A549 (cell line): ENCODE results near the gene STYXL2. TPM values are rescaled to one million over a fixed set of nuclear protein-coding genes. Genes with fewer than 3 reads are reported as not detected.

ENCODE experiments used
- ATAC-seq, 2 experiments: fragments of 200-7000 bp in 1 of 2; fragments of >200 bp in 1 of 2; cut with Nextera tagmentation in 1 of 2; cut with Tn5 transposase in 1 of 2; 3 replicates each; pipeline versions ENCODE4 v1.8.0 to v1.9.1; 2018 to 2020; ENCODE audit warnings: mild to moderate bottlenecking in 1 of 2, moderate library complexity in 1 of 2
- CTCF ChIA-PET: fragments of 300-600 bp; sonication (Branson Sonifier 250); formaldehyde crosslinking; extraction: SDS; loops from one replicate; lab custom pipeline; 2021; ENCODE audit warnings: antibody characterized with exemption, inconsistent platforms; lab: Yijun Ruan, JAX
- POLR2A ChIA-PET: fragments of 350-600 bp; formaldehyde crosslinking; extraction: SDS; loops from one replicate; lab custom pipeline; 2021; ENCODE audit warnings: antibody characterized with exemption, inconsistent platforms; lab: Yijun Ruan, JAX
- DNase-seq, 2 experiments: peaks; one replicate each; pipeline versions ENCODE4 v3.0.0 to v3.0.0-alpha.2; 2011 to 2016; ENCODE audit warnings: low read depth in 1 of 2, low spot score in 1 of 2
- FAIRE-seq: peaks from 2 replicates; lab custom pipeline; 2011; peaks lifted over from hg19 to GRCh38; lab: Jason Lieb, UNC
- H3K27ac ChIP-seq, 2 experiments: fragments of >200 bp; sonication (Bioruptor Twin); formaldehyde crosslinking; 3 replicates each; pipeline ENCODE4 v1.5.1; 2016 to 2017
- H3K4me1 ChIP-seq: fragments of >200 bp; sonication (Bioruptor Twin); formaldehyde crosslinking; 3 replicates; pipeline ENCODE4 v1.6.1; 2016
- H3K4me2 ChIP-seq: fragments of >200 bp; sonication (Bioruptor Twin); formaldehyde crosslinking; 3 replicates; pipeline ENCODE4 v1.6.1; 2016
- H3K4me3 ChIP-seq: fragments of >200 bp; sonication (Bioruptor Twin); formaldehyde crosslinking; 3 replicates; pipeline ENCODE4 v1.5.1; 2016
- H3K9me3 ChIP-seq: fragments of >200 bp; sonication (Bioruptor Twin); formaldehyde crosslinking; 3 replicates; pipeline ENCODE4 v1.6.1; 2016
- CBX2 ChIP-seq: fragments of 200-600 bp; sonication (generic); IDR thresholded peaks from 2 replicates; pipeline ENCODE4 v1.6.1; 2016; ENCODE audit warnings: low read depth, mild to moderate bottlenecking, borderline replicate concordance
- CEBPB ChIP-seq, 2 experiments: fragments of >200 bp in 1 of 2; sonication (Bioruptor Twin) in 1 of 2; formaldehyde crosslinking in 1 of 2; IDR thresholded peaks; 2 replicates each; pipeline ENCODE4 v1.6.1; 2012 to 2016
- CHD4 ChIP-seq: fragments of 200-600 bp; sonication (generic); IDR thresholded peaks from 2 replicates; pipeline ENCODE4 v1.6.1; 2016; ENCODE audit warnings: antibody characterized with exemption, mild to moderate bottlenecking, borderline replicate concordance
- EHF ChIP-seq: fragments of 250-450 bp; sonication (Bioruptor Pico); IDR thresholded peaks from 2 replicates; pipeline ENCODE4 v1.5.0; 2020; ENCODE audit warnings: mild to moderate bottlenecking
- FOSB ChIP-seq: fragments of 250-450 bp; sonication (Bioruptor Pico); IDR thresholded peaks from 2 replicates; pipeline ENCODE4 v1.5.0; 2020; ENCODE audit warnings: mild to moderate bottlenecking, moderate library complexity
- HEYL ChIP-seq: fragments of 250-450 bp; sonication (Bioruptor Pico); IDR thresholded peaks from 2 replicates; pipeline ENCODE4 v1.8.0; 2021; ENCODE audit warnings: mild to moderate bottlenecking, moderate library complexity
- HOXB5 ChIP-seq: fragments of 250-450 bp; sonication (Bioruptor Pico); IDR thresholded peaks from 2 replicates; pipeline ENCODE4 v1.5.0; 2020; ENCODE audit warnings: mild to moderate bottlenecking, moderate library complexity
- JUN ChIP-seq, 2 experiments: fragments of >200 bp; sonication (Bioruptor Twin); formaldehyde crosslinking; IDR thresholded peaks; 2 replicates in 1 of 2; 3 replicates in 1 of 2; pipeline ENCODE4 v1.6.1; 2016 to 2017
- JUNB ChIP-seq: fragments of >200 bp; sonication (Bioruptor Twin); formaldehyde crosslinking; IDR thresholded peaks from 2 replicates; pipeline ENCODE4 v1.6.1; 2016
- KDM5A ChIP-seq: fragments of 200-600 bp; sonication (generic); IDR thresholded peaks from 2 replicates; pipeline ENCODE4 v1.6.1; 2016; ENCODE audit warnings: antibody characterized with exemption, mild to moderate bottlenecking
- MAFK ChIP-seq: fragments of 450-650 bp; IDR thresholded peaks from 2 replicates; pipeline ENCODE4 v1.6.1; 2014; ENCODE audit not compliant: partially characterized antibody
- MAZ ChIP-seq: fragments of 150-350 bp; IDR thresholded peaks from 2 replicates; pipeline ENCODE4 v1.6.1; 2014; ENCODE audit warnings: antibody characterized with exemption, low read depth, low read length, borderline replicate concordance
- NFE2L2 ChIP-seq: fragments of 150-350 bp; conservative IDR thresholded peaks from 2 replicates; pipeline ENCODE4 v1.6.1; 2014; ENCODE audit warnings: low read length
- NPAS2 ChIP-seq: fragments of 250-450 bp; sonication (Bioruptor Pico); IDR thresholded peaks from 2 replicates; pipeline ENCODE4 v1.8.0; 2022; ENCODE audit warnings: mild to moderate bottlenecking, moderate library complexity, borderline replicate concordance
- RAD21 ChIP-seq, 2 experiments: fragments of >200 bp in 1 of 2; sonication (Bioruptor Twin) in 1 of 2; formaldehyde crosslinking in 1 of 2; IDR thresholded peaks in 1 of 2; conservative IDR thresholded peaks in 1 of 2; 2 replicates in 1 of 2; 3 replicates in 1 of 2; pipeline ENCODE4 v1.6.1; 2012 to 2018; ENCODE audit warnings: inconsistent platforms in 1 of 2
- RFX5 ChIP-seq: fragments of 450-650 bp; IDR thresholded peaks from 2 replicates; pipeline ENCODE4 v1.7.1; 2014; ENCODE audit warnings: antibody characterized with exemption, mild to moderate bottlenecking, moderate library complexity
- SMC3 ChIP-seq: fragments of >200 bp; sonication (Bioruptor Twin); formaldehyde crosslinking; IDR thresholded peaks from 3 replicates; pipeline ENCODE4 v1.6.1; 2018; ENCODE audit warnings: inconsistent platforms
- SREBF2 ChIP-seq: fragments of 450-650 bp; IDR thresholded peaks from 2 replicates; pipeline ENCODE4 v1.6.1; 2014; ENCODE audit warnings: mild to moderate bottlenecking, moderate library complexity
- TP53 ChIP-seq: fragments of 250-450 bp; sonication (Bioruptor Pico); IDR thresholded peaks from 2 replicates; pipeline ENCODE4 v1.5.0; 2021; ENCODE audit warnings: mild to moderate bottlenecking, moderate library complexity
- ZSCAN20 ChIP-seq: fragments of 250-450 bp; sonication (Bioruptor Pico); IDR thresholded peaks from 2 replicates; pipeline ENCODE4 v1.8.0; 2022; ENCODE audit warnings: mild to moderate bottlenecking, moderate library complexity
- WGBS: methylation state at CpG from one replicate; pipeline ENCODE4 v1.1.6; 2017; ENCODE audit errors: missing lambda C conversion rate; 5-methylcytosine and 5-hydroxymethylcytosine counted together
- polyA plus RNA-seq, 4 experiments: library from polyadenylated mRNA; depleted of rRNA in 3 of 4; stranded (reverse); fragments of >200 nt; fragmentation: RNase III in 1 of 4; extraction: RNeasy Plus Mini Kit Qiagen cat#74134 plus additional on column Dnase treatment in 1 of 4; gene quantifications; 2 replicates in 3 of 4; 3 replicates in 1 of 4; pipeline ENCODE4 v1.2.3, GENCODE V29; 2011 to 2017
- TF ChIP-seq, protein P1 (sequence below): IDR thresholded peaks from 2 replicates; pipeline ENCODE4 v1.6.1; 2012
- TF ChIP-seq, protein P2 (sequence below): fragments of 450-650 bp; IDR thresholded peaks from 2 replicates; pipeline ENCODE4 v1.6.1; 2014; ENCODE audit warnings: antibody characterized with exemption
- TF ChIP-seq, protein P3 (sequence below): fragments of >200 bp; sonication (Bioruptor Twin); formaldehyde crosslinking; IDR thresholded peaks from 3 replicates; pipeline ENCODE4 v1.6.1; 2016

Gene STYXL2
- polyA plus RNA-seq, 2 of the 4 experiments (the other 2 are of a cell fraction): not detected

GRCh38 chr1:167106119-167106461, 12.2 kb downstream of the STYXL2 start:
- no peak overlapping the region for H3K4me2 ChIP-seq
- TF ChIP-seq CHD4 (no peak), TP53 (CRISPR knock-in tag) (no peak), RAD21 (conservative IDR thresholded peaks at IDR 0.05 in 1 of 2, IDR thresholded peaks at IDR 0.05 in 1 of 2) (no peak), SREBF2 (no peak), HEYL (no peak), MAZ (no peak), FOSB (CRISPR knock-in tag) (no peak), HOXB5 (CRISPR knock-in tag) (no peak), JUNB (no peak)
- TF ChIP-seq, all 56 proteins: peak for 0
- WGBS: 74% methylated on average over 4 of the region's 4 CpGs
- H3K4me3 ChIP-seq: no peak overlapping the region
- H3K9me3 ChIP-seq: no peaks in the 10 kb centered on the region
- FAIRE-seq (no peak), ATAC-seq (no peak), DNase-seq (no peak)
- H3K4me1 ChIP-seq: 0 out of 3 replicates have a peak, but pooled peaks cover 6% of the 10 kb centered on the region
- ChIA-PET POLR2A (no interaction called here), CTCF (interaction anchor here (1.0 kb wide), 1 partner anchor 19 kb away, joined by 3 read pairs; no protein-coding TSS in a partner anchor)
- H3K27ac ChIP-seq: no peak overlapping the region

DNA sequence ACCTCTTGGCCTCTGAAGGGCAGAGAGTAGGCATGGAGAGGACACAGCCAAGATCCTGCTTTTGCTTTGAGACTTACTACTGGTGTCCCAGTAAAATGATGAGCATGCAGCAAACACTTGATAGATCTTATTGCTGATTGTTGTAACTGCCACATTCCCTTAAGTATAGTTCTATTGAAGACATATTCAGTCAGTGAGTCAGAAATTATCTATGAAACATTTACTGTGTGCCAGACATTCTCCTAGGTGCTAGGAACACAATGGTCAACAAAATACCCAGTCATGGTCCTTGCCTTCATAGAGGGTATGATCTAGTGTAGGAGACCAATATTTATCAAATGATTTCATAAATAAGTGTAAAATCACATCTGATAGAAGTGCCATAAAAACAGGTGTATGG, 13.6 kb downstream of the STYXL2 start:
- DNase-seq (no peak), ATAC-seq (no peak; a peak in 1 of 6 replicates), FAIRE-seq (no peak)
- Histone ChIP-seq H3K4me1 (0 out of 3 replicates have a peak, but pooled peaks cover 6% of the 10 kb centered on the region), H3K4me2 (no peak overlapping the region), H3K27ac (no peak overlapping the region), H3K9me3 (no peaks in the 10 kb centered on the region), H3K4me3 (no peak overlapping the region)
- ChIA-PET CTCF (interaction anchor here (0.5 to 1.0 kb wide), 2 partner anchors 16 to 125 kb away, joined by 3 read pairs; no protein-coding TSS in a partner anchor), POLR2A (no interaction called here)
- TF ChIP-seq MAFK: peak; percentile 19
- TF ChIP-seq, protein P1, sequence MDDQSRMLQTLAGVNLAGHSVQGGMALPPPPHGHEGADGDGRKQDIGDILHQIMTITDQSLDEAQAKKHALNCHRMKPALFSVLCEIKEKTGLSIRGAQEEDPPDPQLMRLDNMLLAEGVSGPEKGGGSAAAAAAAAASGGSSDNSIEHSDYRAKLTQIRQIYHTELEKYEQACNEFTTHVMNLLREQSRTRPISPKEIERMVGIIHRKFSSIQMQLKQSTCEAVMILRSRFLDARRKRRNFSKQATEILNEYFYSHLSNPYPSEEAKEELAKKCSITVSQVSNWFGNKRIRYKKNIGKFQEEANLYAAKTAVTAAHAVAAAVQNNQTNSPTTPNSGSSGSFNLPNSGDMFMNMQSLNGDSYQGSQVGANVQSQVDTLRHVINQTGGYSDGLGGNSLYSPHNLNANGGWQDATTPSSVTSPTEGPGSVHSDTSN: no peak

GRCh38 chr1:167109125-167109524, 15.2 kb downstream of the STYXL2 start:
- CTCF ChIA-PET: interaction anchor here (0.7 to 1.5 kb wide), 3 partner anchors 11 to 30 kb away, joined by 3 to 4 read pairs (median 4); no protein-coding TSS in a partner anchor
- Histone ChIP-seq H3K4me2 (no peak overlapping the region), H3K27ac (no peak overlapping the region), H3K4me1 (0 out of 3 replicates have a peak, but pooled peaks cover 6% of the 10 kb centered on the region), H3K9me3 (no peaks in the 10 kb centered on the region), H3K4me3 (no peak overlapping the region)
- POLR2A ChIA-PET: no interaction called here
- DNase-seq (no peak), ATAC-seq (no peak), FAIRE-seq (no peak)
- no peak for TF ChIP-seq EHF (CRISPR knock-in tag)
- no peak for TF ChIP-seq SMC3
- TF ChIP-seq RFX5: no peak
- no peak for TF ChIP-seq NFE2L2
- no peak for TF ChIP-seq CEBPB (IDR thresholded peaks at IDR 0.05)
- no peak for TF ChIP-seq NPAS2 (CRISPR knock-in tag)
- TF ChIP-seq JUN (IDR thresholded peaks at IDR 0.05): no peak
- TF ChIP-seq, protein P2, sequence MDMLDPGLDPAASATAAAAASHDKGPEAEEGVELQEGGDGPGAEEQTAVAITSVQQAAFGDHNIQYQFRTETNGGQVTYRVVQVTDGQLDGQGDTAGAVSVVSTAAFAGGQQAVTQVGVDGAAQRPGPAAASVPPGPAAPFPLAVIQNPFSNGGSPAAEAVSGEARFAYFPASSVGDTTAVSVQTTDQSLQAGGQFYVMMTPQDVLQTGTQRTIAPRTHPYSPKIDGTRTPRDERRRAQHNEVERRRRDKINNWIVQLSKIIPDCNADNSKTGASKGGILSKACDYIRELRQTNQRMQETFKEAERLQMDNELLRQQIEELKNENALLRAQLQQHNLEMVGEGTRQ: no peak
- no peak for TF ChIP-seq CBX2
- TF ChIP-seq MAFK: no peak
- TF ChIP-seq JUNB: no peak
- TF ChIP-seq, protein P3, sequence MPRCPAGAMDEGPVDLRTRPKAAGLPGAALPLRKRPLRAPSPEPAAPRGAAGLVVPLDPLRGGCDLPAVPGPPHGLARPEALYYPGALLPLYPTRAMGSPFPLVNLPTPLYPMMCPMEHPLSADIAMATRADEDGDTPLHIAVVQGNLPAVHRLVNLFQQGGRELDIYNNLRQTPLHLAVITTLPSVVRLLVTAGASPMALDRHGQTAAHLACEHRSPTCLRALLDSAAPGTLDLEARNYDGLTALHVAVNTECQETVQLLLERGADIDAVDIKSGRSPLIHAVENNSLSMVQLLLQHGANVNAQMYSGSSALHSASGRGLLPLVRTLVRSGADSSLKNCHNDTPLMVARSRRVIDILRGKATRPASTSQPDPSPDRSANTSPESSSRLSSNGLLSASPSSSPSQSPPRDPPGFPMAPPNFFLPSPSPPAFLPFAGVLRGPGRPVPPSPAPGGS: no peak
- TF ChIP-seq HOXB5 (CRISPR knock-in tag): no peak
- TF ChIP-seq KDM5A: no peak
- TF ChIP-seq ZSCAN20 (CRISPR knock-in tag): no peak
- WGBS: 5% methylated on average over 2 of the region's 2 CpGs
